ENCODE data around the gene CSH1. TPM values are rescaled to one million over a fixed set of nuclear protein-coding genes. Genes with fewer than 3 reads are reported as not detected.

The CSH1 gene
- total RNA-seq, 4 donors from 2014 or later = not detected

DNA sequence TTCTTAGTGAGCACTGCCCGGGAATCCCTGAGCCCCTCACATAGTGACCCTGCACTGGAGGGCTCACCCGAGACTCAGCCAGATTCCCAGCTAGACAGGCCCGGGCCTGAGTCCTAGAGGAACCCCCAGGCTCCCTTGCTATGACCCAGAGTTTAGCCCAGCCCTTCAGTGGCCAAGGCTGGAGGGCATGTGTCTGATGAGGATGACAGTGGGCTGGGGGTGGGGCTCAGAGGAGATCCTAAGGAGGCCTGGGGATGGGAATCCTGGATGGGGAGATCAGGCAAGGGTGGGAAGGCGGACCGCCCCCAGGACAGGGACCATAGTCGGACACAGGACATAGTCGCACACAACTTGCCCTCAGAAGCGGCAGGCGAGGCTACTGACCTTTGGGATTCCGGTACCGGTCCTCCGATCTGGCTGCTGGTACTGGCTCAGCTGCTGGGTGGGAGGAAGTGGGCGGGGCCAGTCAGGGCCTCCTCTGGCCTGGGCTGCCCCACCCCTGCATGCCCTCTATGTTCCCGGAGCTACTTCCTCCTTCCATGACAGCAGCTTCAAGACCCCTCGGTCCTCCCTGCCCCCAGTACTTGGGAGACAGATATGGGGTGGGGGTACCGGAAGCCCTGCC, 34.7 kb upstream of the CSH1 start:
- no peak for TF ChIP-seq POLR2A (IDR thresholded peaks at IDR 0.05)
- TF ChIP-seq, protein P1, sequence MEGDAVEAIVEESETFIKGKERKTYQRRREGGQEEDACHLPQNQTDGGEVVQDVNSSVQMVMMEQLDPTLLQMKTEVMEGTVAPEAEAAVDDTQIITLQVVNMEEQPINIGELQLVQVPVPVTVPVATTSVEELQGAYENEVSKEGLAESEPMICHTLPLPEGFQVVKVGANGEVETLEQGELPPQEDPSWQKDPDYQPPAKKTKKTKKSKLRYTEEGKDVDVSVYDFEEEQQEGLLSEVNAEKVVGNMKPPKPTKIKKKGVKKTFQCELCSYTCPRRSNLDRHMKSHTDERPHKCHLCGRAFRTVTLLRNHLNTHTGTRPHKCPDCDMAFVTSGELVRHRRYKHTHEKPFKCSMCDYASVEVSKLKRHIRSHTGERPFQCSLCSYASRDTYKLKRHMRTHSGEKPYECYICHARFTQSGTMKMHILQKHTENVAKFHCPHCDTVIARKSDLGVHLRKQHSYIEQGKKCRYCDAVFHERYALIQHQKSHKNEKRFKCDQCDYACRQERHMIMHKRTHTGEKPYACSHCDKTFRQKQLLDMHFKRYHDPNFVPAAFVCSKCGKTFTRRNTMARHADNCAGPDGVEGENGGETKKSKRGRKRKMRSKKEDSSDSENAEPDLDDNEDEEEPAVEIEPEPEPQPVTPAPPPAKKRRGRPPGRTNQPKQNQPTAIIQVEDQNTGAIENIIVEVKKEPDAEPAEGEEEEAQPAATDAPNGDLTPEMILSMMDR (IDR thresholded peaks at IDR 0.05) = no peak

GRCh38 chr17:63929860-63930766, 33.7 kb upstream of the CSH1 start:
- DNase-seq (ENCODE audit: low spot score in 2 of 2) = peak in 1 of 2 donors; percentile 34
- intact Hi-C loops (cut with DNase I; ENCODE audit: low total_unique reads) = no loop called here
- H3K4me3 ChIP-seq (ENCODE audit: low read depth, poor library complexity, severe bottlenecking) = no peak overlapping the region
- TF ChIP-seq, protein P1 (IDR thresholded peaks at IDR 0.05) = no peak
- TF ChIP-seq POLR2A (IDR thresholded peaks at IDR 0.05) = no peak
- 38 to 39% methylated on average over 16 to 23 of the region's 24 CpGs for WGBS, 2 donors

More for the DNA sequence above, 34.7 kb upstream of the CSH1 start:
- 49 to 60% methylated on average over 14 of the region's 16 CpGs for WGBS, 2 donors
- peak; percentile 54 to 93 for DNase-seq (ENCODE audit: low spot score in 2 of 2)
- intact Hi-C loops (cut with DNase I; ENCODE audit: low total_unique reads) = no loop called here
- H3K4me3 ChIP-seq (ENCODE audit: low read depth, poor library complexity, severe bottlenecking) = no peak overlapping the region

DNA sequence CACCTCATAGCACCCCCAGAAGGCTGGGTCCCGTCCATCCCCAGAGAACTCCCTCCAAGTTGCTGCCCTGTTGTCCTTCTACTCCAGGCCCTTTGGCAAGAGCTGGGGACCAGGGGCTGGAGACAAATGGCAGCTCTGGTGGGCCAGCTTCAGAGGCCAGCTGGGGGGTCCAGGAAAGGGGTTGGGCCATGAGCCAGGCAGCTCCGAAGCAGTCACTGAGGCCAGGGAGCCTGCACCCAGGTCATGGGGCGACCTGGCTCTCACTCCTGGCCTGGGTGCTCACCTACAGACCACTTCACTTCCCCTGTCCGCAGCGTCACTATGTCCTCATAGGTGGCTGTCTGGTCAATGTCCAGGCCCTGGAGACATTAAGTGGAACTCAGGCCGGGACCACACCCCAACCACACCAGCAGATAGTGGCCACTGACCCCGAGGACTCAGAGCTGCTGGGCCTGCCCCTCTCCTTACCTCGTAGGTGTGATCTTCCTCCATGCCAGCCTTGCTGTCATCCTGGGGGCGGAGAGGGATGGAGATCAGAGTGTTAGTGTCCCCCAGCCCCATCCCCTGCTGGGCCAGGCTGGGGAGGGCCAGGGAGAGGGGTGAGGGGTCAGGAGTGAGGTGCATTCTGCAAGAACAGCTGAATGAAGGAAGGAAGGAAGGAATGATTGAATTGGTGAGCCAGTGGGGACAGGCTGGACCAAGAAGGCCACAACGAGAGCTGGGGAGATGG, 32.8 kb upstream of the CSH1 start:
- no peak overlapping the region for H3K4me3 ChIP-seq (ENCODE audit: low read depth, poor library complexity, severe bottlenecking)
- 91 to 97% methylated on average over 10 of the region's 10 CpGs for WGBS, 2 donors
- no peak for DNase-seq (ENCODE audit: low spot score in 2 of 2)
- TF ChIP-seq, protein P1 (IDR thresholded peaks at IDR 0.05) = no peak
- no peak for TF ChIP-seq POLR2A (IDR thresholded peaks at IDR 0.05)
- intact Hi-C loops (cut with DNase I; ENCODE audit: low total_unique reads) = no loop called here

- TF ChIP-seq POLR2A (IDR thresholded peaks at IDR 0.05) = no peak
- TF ChIP-seq, protein P1 (IDR thresholded peaks at IDR 0.05) = no peak
- no peak overlapping the region for H3K4me3 ChIP-seq (ENCODE audit: low read depth, poor library complexity, severe bottlenecking)
- WGBS, 2 donors = 92 to 96% methylated on average over 10 of the region's 10 CpGs
- no peak for DNase-seq (ENCODE audit: low spot score in 2 of 2)
- intact Hi-C loops (cut with DNase I; ENCODE audit: low total_unique reads) = no loop called here
These were observed 31.8 kb upstream of the CSH1 start for GRCh38 chr17:63928172-63928666.

DNA sequence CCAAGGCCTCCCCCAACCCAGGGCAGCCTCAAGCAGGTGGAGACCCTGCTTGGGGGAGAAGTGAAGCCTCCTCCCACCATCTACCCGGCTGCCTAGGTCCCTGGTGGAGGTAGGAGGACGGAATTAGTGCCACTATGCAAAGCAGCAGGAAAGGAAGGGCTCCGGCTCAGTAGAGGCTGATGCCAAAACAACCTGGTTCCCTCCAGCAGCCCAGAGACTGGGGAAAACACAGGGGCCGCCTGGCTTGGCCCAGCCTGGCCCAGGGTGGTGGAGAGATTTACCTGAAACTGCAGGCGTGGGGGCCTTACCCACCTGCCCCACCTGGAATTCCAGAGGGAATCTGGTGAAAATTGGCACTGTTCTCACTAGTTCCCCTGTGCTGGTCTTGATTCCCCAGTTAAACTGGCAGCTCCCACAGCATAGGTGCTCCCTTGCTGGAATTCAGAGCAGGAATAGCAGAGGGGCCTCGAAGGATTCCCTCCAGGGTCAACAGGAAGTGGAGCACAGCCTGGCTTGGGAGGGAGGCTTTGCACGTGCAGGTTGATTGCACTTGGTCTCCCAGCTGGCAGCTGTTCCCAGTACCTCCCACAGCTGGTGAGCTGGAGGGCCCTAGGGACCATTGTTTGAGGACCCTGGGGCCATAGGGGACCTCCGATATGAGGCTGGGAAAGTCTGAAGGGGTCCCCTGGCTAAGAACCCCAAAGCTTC, 31.2 kb upstream of the CSH1 start:
- intact Hi-C loops (cut with DNase I; ENCODE audit: low total_unique reads) = no loop called here
- no peak for TF ChIP-seq POLR2A (IDR thresholded peaks at IDR 0.05)
- TF ChIP-seq, protein P1 (IDR thresholded peaks at IDR 0.05) = no peak
- no peak overlapping the region for H3K4me3 ChIP-seq (ENCODE audit: low read depth, poor library complexity, severe bottlenecking)
- WGBS, 2 donors = 74% methylated on average over 8 of the region's 8 CpGs
- no peak for DNase-seq (ENCODE audit: low spot score in 2 of 2)
